Bronchus fibroblast of lung (primary cell): ENCODE measurements around the gene RCSD1. TPM values are rescaled to one million over a fixed set of nuclear protein-coding genes. Genes with fewer than 3 reads are reported as not detected.

Experiments
- total RNA-seq: library from RNA; depleted of rRNA; stranded (reverse); fragments of >200 nt; gene quantifications from 2 replicates; pipeline ENCODE4 v1.2.3, GENCODE V29; 2015

Gene RCSD1
- under 0.01 TPM in 2 replicates for total RNA-seq

DNA sequence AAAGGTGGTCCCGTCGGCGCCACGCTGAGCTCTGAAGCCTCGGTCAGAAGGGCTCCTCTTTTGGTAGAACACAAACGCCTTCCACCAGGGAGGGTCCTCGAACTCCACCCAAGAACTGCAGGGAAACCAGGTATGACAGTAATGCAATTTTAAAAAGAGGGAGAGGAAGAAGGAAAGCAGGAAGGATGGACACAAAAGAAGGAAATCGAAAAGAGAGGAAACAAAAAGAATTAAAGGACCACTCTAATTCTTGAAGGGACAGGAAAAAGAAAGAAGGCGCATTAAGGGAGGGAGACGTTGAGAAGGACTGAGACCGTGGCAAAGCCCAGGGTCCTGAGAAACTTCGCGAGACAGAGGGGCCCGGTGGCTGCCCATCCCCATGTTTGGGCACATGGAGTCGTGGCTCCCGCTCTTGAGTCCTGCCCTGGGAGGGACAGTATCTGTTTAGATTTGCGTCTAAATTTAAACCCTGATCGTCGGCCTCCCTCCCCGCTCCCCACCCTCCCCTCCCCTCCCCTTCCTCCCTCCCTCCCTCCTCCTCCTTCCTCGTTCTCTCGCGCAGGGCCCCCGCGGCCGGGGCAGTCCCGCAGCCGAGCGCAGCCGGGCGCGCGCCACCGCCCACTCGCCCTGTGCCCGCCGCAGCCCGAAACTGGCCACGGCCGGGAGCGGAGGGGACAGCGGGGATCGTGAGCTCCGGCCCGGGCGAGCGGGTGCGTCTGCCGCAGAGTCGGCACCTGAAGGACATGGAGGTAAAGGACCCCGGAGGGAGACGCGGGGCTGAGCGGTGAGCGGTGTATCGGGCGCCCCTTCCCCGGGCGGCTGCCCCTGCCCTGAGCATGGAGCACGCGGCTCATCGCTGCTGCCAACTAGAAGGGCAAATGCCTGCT lies at the start of gene RCSD1:
Gene RCSD1, plus strand, starts transcription at position 552 of the 887 bp plus-strand sequence. Its CDS starts 192 bp downstream, at position 744.

GRCh38 chr1:167721617-167722151 lies 91.7 kb downstream of the RCSD1 start, which contains the start of gene MPZL1:
TSS of gene MPZL1 (plus strand) at chr1:167721982. CDS start at chr1:167722152, 170 bp downstream.

Other genes starting within 250 kb of the RCSD1 start
- gene CD247, start 111.7 kb upstream of the RCSD1 start, total RNA-seq, result not detected in 2 replicates
- gene CREG1, start 76.5 kb upstream of the RCSD1 start, total RNA-seq, result 8.3 and 11.1 TPM in 2 replicates
- 38.1 and 42.2 TPM in 2 replicates for gene MPZL1, start 91.8 kb downstream of the RCSD1 start, total RNA-seq